Retinal pigment epithelial cell (primary cell): Measurements from ENCODE around the gene B3GNT4.
"Not testable (repeated sequence)": the region's sequence is repeated elsewhere in the genome, so short reads cannot be mapped to it uniquely, and the experiment has no call there.

Experiments used
- DNase-seq: peaks from one replicate; pipeline ENCODE4 v3.0.0-alpha.2; 2010; ENCODE audit warnings: low read depth
- H3K4me3 ChIP-seq: 2 replicates; pipeline ENCODE4 v1.5.1; 2011; ENCODE audit warnings: mild to moderate bottlenecking, low read length, control low read depth, moderate library complexity
- CTCF ChIP-seq: conservative IDR thresholded peaks from 2 replicates; pipeline ENCODE4 v1.5.1; 2011; ENCODE audit warnings: low read depth, low read length, control low read depth, inconsistent platforms

The B3GNT4 gene

DNA sequence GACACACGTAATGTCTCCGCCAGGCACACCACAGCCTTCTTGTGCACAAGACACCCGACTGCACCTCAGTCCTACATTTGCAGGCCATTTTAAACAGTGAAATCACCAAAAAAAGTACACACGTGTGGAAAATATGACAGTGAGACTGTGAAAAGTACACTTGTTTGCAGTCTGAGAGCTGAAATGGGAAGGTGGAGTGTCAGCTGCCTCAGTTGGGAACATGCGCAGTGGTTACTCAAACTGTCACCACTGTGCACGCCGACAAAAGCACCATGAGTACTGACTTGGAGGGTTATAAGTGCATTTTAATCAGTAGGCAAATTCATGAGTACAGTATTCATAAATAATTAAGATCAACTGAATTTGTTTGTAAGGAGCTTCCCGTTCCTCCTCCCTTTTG, 47.0 kb downstream of the B3GNT4 start:
- no peak for DNase-seq
- H3K4me3 ChIP-seq: no peak overlapping the region
- TF ChIP-seq CTCF: no peak

GRCh38 chr12:122258462-122258861, 55.0 kb downstream of the B3GNT4 start:
- not testable (repeated sequence) for H3K4me3 ChIP-seq, DNase-seq
